BLaER1 treated with 17β-estradiol and CSF1 and Interleukin-3, amounts not matched to agents 10 nM and 100 nM (cell line): ENCODE measurements around the gene ADK.

Experiments used
- H3K27ac ChIP-seq, 11 experiments: shearing (Covaris generic); formaldehyde crosslinking; 2 replicates each; pipeline ENCODE4 v1.8.1; 2022
- H3K27me3 ChIP-seq, 11 experiments: shearing (Covaris generic); formaldehyde crosslinking; 2 replicates each; pipeline ENCODE4 v1.8.1; 2022
- H3K36me3 ChIP-seq, 11 experiments: shearing (Covaris generic); formaldehyde crosslinking; 2 replicates each; pipeline ENCODE4 v1.8.1; 2022
- H3K4me1 ChIP-seq, 10 experiments: shearing (Covaris generic); formaldehyde crosslinking; 2 replicates each; pipeline ENCODE4 v1.8.1; 2022
- H3K4me2 ChIP-seq, 11 experiments: shearing (Covaris generic); formaldehyde crosslinking; 2 replicates each; pipeline ENCODE4 v1.8.1; 2022
- H3K4me3 ChIP-seq, 10 experiments: shearing (Covaris generic); formaldehyde crosslinking; 2 replicates each; pipeline ENCODE4 v1.8.1; 2022
- H3K9ac ChIP-seq, 11 experiments: shearing (Covaris generic); formaldehyde crosslinking; 2 replicates each; pipeline ENCODE4 v1.8.1; 2022
- H3K9me3 ChIP-seq, 11 experiments: shearing (Covaris generic); formaldehyde crosslinking; replicated peaks in 1 of 11; 2 replicates each; pipeline ENCODE4 v1.8.1; 2022
- H4K20me1 ChIP-seq, 11 experiments: shearing (Covaris generic); formaldehyde crosslinking; 2 replicates each; pipeline ENCODE4 v1.8.1; 2022
- Cebpa-rat ChIP-seq, 11 experiments: shearing (Covaris generic); IDR thresholded peaks; 2 replicates each; pipeline ENCODE4 v1.8.1; 2022

The ADK gene

GRCh38 chr10:74371696-74372095 is 220.7 kb downstream of the ADK start:
- Histone ChIP-seq H3K9ac (no peak overlapping the region), H3K4me1 (peaks cover 0 to 8% (median 5%) of the 10 kb centered on the region in 10 experiments; a peak in 6 of 20 replicates), H3K4me3 (no peak overlapping the region), H3K36me3 (peaks cover 15 to 36% (median 23%) of the 10 kb centered on the region in 11 experiments; a peak in 21 of 22 replicates), H3K27me3 (no peaks in the 10 kb centered on the region), H3K27ac (no peak overlapping the region), H3K9me3 (no peaks in the 10 kb centered on the region), H3K4me2 (peak overlapping the region in 5 of 11 experiments; percentile 5 to 25 (median 14); a peak in 5 of 22 replicates), H4K20me1 (no peaks in the 10 kb centered on the region)
- no peak for TF ChIP-seq Cebpa-rat (IDR thresholded peaks at IDR 0.05)

GRCh38 chr10:74373059-74373458 is 222.0 kb downstream of the ADK start:
- Histone ChIP-seq H4K20me1 (no peaks in the 10 kb centered on the region), H3K36me3 (peaks cover 15 to 35% (median 22%) of the 10 kb centered on the region in 11 experiments; a peak in 21 of 22 replicates), H3K4me2 (no peak overlapping the region), H3K27ac (no peak overlapping the region), H3K9me3 (no peaks in the 10 kb centered on the region), H3K27me3 (no peaks in the 10 kb centered on the region), H3K9ac (no peak overlapping the region), H3K4me3 (no peak overlapping the region), H3K4me1 (peaks cover 0 to 8% (median 5%) of the 10 kb centered on the region in 10 experiments; a peak in 6 of 20 replicates)
- no peak for TF ChIP-seq Cebpa-rat (IDR thresholded peaks at IDR 0.05)

GRCh38 chr10:74377476-74377875 is 226.5 kb downstream of the ADK start:
- Histone ChIP-seq H3K36me3 (peaks cover 0 to 4% (median 0%) of the 10 kb centered on the region in 11 experiments; a peak in 4 of 22 replicates), H4K20me1 (peaks cover 0 to 21% (median 6%) of the 10 kb centered on the region in 11 experiments; a peak in 6 of 22 replicates), H3K27ac (no peak overlapping the region), H3K9ac (no peak overlapping the region), H3K4me2 (no peak overlapping the region), H3K27me3 (no peaks in the 10 kb centered on the region), H3K4me1 (peaks cover 0 to 6% (median 2%) of the 10 kb centered on the region in 10 experiments; a peak in 4 of 20 replicates), H3K9me3 (no peaks in the 10 kb centered on the region), H3K4me3 (no peak overlapping the region)
- no peak for TF ChIP-seq Cebpa-rat (IDR thresholded peaks at IDR 0.05)

GRCh38 chr10:74379474-74379873 is 228.5 kb downstream of the ADK start:
- H4K20me1 ChIP-seq: peaks cover 0 to 23% (median 6%) of the 10 kb centered on the region in 11 experiments; a peak in 7 of 22 replicates
- H3K27me3 ChIP-seq: no peaks in the 10 kb centered on the region
- H3K36me3 ChIP-seq: no peaks in the 10 kb centered on the region; a peak in 3 of 22 replicates
- H3K4me2 ChIP-seq: no peak overlapping the region
- no peaks in the 10 kb centered on the region for H3K9me3 ChIP-seq
- H3K4me1 ChIP-seq: peaks cover 0 to 9% (median 4%) of the 10 kb centered on the region in 10 experiments; a peak in 6 of 20 replicates
- no peak overlapping the region for H3K9ac ChIP-seq
- H3K4me3 ChIP-seq: no peak overlapping the region
- no peak overlapping the region for H3K27ac ChIP-seq
- TF ChIP-seq Cebpa-rat (IDR thresholded peaks at IDR 0.05): no peak

DNA sequence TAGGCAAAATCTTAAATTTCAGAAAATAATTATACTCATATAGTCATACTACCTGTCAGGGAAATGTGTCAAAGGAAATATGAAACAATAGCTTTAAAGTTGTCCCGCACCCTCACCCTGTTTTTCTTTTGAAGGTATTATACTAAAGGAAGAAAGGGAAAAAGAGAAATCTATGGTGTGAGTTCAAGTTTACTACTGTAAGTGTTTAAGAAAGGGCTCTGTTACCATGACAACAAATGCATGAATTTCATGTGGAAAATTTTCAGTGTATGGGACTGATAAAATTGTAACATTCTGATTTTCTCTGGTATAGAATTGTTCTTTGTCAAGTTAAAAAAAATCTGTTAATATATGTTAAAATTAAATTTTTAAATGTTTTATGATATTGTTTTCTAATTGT is 229.8 kb downstream of the ADK start:
- H3K9me3 ChIP-seq: no peaks in the 10 kb centered on the region
- no peak overlapping the region for H3K9ac ChIP-seq

DNA sequence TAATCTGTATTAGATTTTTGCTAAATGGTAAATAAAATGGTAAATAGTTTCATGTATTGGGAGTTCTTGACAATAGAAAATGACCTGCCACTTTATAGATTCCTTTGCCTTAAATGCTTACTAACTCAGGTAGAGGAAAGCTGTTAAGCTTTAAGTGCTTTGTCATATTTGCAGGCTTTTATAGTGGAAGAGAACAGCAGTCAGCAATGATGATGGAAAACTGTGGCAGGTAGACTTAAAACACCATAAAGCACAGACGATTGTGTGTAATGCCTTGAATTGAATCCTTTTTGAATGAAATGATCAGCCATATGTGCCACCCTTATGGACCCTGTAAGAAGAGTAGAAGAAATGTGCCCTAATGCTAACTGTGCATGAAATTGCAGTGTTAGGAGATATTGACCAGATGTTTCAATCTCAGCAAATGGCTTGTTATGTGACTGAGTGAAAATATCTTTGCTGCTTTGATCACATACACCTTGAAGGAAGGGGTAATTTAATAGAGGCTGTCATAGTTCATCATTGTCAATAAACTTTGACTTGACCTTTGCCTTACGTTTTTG is 230.4 kb downstream of the ADK start:
- no peak overlapping the region for H3K4me2 ChIP-seq
- peaks cover 0 to 9% (median 4%) of the 10 kb centered on the region in 10 experiments; a peak in 6 of 20 replicates for H3K4me1 ChIP-seq
- H3K9ac ChIP-seq: no peak overlapping the region
- no peak for TF ChIP-seq Cebpa-rat (IDR thresholded peaks at IDR 0.05)
- no peak overlapping the region for H3K4me3 ChIP-seq
- H3K27ac ChIP-seq: no peak overlapping the region
- peaks cover 0 to 2% (median 0%) of the 10 kb centered on the region in 11 experiments; a peak in 5 of 22 replicates for H3K36me3 ChIP-seq
- H4K20me1 ChIP-seq: peaks cover 0 to 28% (median 6%) of the 10 kb centered on the region in 11 experiments; a peak in 7 of 22 replicates
- no peaks in the 10 kb centered on the region for H3K27me3 ChIP-seq
- no peaks in the 10 kb centered on the region for H3K9me3 ChIP-seq

More for the DNA sequence above, 229.8 kb downstream of the ADK start:
- no peak overlapping the region for H3K27ac ChIP-seq
- no peak overlapping the region for H3K4me3 ChIP-seq
- H4K20me1 ChIP-seq: peaks cover 0 to 23% (median 6%) of the 10 kb centered on the region in 11 experiments; a peak in 7 of 22 replicates
- TF ChIP-seq Cebpa-rat (IDR thresholded peaks at IDR 0.05): no peak
- H3K4me2 ChIP-seq: no peak overlapping the region
- H3K36me3 ChIP-seq: no peaks in the 10 kb centered on the region; a peak in 3 of 22 replicates
- H3K4me1 ChIP-seq: peaks cover 0 to 9% (median 4%) of the 10 kb centered on the region in 10 experiments; a peak in 6 of 20 replicates
- H3K27me3 ChIP-seq: no peaks in the 10 kb centered on the region

DNA sequence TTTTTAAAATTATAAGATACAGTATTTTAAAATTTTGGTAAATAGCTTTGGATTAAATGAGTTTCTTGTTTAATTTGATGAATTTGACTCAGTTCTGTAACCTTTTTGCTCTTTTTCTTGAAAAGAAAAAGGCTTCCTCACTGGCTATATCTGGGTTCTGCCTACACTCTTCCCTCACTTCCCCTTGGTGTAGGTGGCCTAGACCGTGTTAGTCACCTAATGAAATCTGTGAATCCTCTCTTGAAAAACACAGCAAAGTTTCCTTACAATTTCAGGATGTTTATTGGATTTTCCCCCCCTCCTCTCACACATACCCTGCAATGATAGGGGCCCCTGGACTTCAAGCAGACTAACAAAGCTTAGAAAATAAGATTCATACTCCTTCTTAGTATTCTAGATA is 231.6 kb downstream of the ADK start:
- peaks cover 0 to 12% (median 0%) of the 10 kb centered on the region in 11 experiments; a peak in 6 of 22 replicates for H3K36me3 ChIP-seq

GRCh38 chr10:74383642-74384041 is 232.6 kb downstream of the ADK start:
- Histone ChIP-seq H3K27ac (no peak overlapping the region), H3K4me1 (peaks cover 0 to 9% (median 4%) of the 10 kb centered on the region in 10 experiments; a peak in 6 of 20 replicates), H3K36me3 (peaks cover 0 to 17% (median 0%) of the 10 kb centered on the region in 11 experiments; a peak in 8 of 22 replicates), H4K20me1 (peaks cover 0 to 38% (median 6%) of the 10 kb centered on the region in 11 experiments; a peak in 7 of 22 replicates), H3K9ac (no peak overlapping the region), H3K4me3 (no peak overlapping the region), H3K9me3 (no peaks in the 10 kb centered on the region), H3K4me2 (no peak overlapping the region), H3K27me3 (no peaks in the 10 kb centered on the region)
- TF ChIP-seq Cebpa-rat (IDR thresholded peaks at IDR 0.05): no peak

More for the DNA sequence above, 231.6 kb downstream of the ADK start:
- Histone ChIP-seq H4K20me1 (peaks cover 0 to 38% (median 6%) of the 10 kb centered on the region in 11 experiments; a peak in 7 of 22 replicates), H3K4me1 (peaks cover 0 to 9% (median 4%) of the 10 kb centered on the region in 10 experiments; a peak in 6 of 20 replicates), H3K27me3 (no peaks in the 10 kb centered on the region), H3K4me3 (no peak overlapping the region), H3K9me3 (no peaks in the 10 kb centered on the region), H3K4me2 (peak overlapping the region in 1 of 11 experiments; percentile 50; a peak in 1 of 22 replicates), H3K27ac (no peak overlapping the region), H3K9ac (no peak overlapping the region)
- no peak for TF ChIP-seq Cebpa-rat (IDR thresholded peaks at IDR 0.05)

DNA sequence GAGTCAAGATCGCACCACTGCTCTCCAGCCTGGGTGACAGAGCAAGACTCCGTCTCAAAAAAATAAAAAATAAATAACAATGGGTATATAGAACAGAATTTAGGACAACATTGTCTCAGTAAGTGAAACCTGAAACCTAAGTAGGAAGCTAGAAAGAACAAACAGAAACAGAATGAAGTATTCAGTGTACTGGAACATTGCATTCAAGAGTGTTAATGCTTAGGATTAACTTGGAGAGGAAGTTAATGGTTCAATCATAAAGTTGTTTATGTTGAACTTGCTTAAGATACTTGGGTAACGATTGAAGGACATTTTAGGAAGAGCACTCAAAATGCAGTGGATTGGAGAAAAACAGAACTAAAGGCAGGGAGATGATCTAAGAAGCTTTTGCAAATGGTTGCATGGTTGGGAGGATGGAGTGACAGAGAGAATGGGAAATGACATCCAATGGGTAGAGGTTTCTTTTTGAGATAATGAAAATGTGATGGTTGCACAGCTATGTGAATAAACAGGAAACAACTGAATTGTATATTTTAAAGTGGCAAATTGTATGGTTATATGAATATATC is 233.7 kb downstream of the ADK start:
- peaks cover 0 to 9% (median 4%) of the 10 kb centered on the region in 10 experiments; a peak in 6 of 20 replicates for H3K4me1 ChIP-seq
- H3K4me3 ChIP-seq: no peak overlapping the region
- H3K36me3 ChIP-seq: peaks cover 0 to 17% (median 0%) of the 10 kb centered on the region in 11 experiments; a peak in 6 of 22 replicates
- H3K27me3 ChIP-seq: no peaks in the 10 kb centered on the region
- TF ChIP-seq Cebpa-rat (IDR thresholded peaks at IDR 0.05): no peak
- no peak overlapping the region for H3K4me2 ChIP-seq
- H4K20me1 ChIP-seq: peaks cover 0 to 32% (median 4%) of the 10 kb centered on the region in 11 experiments; a peak in 6 of 22 replicates
- no peak overlapping the region for H3K27ac ChIP-seq
- no peaks in the 10 kb centered on the region for H3K9me3 ChIP-seq
- no peak overlapping the region for H3K9ac ChIP-seq
